Inflammatory macrophage treated with lipopolysaccharide for 4 hours (primary cell): ENCODE results near the gene CNN2.
"Not testable (repeated sequence)": the region's sequence is repeated elsewhere in the genome, so short reads cannot be mapped to it uniquely, and the experiment has no call there.

Experiments
- DNase-seq: peaks from one replicate; pipeline ENCODE4 v3.0.0-alpha.2; 2020

Gene CNN2

GRCh38 chr19:1012334-1012733, 14.1 kb upstream of the CNN2 start:
- DNase-seq, result no peak

GRCh38 chr19:1013218-1013617, 13.2 kb upstream of the CNN2 start:
- DNase-seq, result no peak

GRCh38 chr19:1014161-1015060, 12.0 kb upstream of the CNN2 start:
- no peak for DNase-seq

GRCh38 chr19:1015061-1015781, 11.2 kb upstream of the CNN2 start:
- no peak for DNase-seq

DNA sequence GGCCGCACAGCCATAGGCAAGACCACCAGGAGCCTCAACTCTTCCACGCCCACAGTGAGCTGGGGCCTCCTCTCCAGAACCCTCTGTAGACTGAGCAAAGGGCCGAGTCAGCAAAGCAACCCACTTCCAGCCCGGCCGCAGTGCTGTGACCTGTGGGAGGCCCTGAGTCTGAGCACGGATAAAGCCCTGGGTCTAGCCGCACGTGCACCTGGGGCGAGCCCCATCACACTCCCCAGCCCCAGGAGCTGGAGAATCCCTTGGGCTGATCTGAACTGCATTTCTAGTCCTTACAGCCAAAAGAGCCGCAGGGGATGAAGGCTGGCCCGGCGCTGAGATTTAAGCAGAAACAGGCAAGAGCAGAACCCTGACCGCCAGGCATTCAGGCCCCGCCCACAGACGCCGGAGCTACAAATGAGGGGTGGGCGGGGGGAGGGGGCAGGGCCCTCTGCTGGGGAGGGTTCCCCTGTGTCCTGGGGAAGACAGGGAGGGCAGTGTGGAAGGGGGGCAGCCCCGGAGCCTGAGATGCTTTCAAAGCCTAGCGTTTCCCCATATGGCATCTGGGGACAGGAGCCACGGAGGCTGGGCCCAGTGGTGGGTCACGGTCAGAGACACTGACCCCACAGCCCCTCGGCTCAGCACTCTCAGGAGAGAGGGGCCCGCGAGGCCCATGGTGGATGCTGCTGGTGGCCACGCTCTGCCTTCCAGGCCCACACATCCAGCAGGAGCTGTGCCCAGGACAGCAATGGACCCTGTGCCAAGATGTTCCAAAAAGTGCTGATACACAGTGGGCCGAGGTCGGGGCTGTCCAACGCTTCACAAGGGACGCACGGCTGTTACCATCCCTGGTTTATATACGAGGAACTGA, 10.4 kb upstream of the CNN2 start:
- DNase-seq, result no peak

DNA sequence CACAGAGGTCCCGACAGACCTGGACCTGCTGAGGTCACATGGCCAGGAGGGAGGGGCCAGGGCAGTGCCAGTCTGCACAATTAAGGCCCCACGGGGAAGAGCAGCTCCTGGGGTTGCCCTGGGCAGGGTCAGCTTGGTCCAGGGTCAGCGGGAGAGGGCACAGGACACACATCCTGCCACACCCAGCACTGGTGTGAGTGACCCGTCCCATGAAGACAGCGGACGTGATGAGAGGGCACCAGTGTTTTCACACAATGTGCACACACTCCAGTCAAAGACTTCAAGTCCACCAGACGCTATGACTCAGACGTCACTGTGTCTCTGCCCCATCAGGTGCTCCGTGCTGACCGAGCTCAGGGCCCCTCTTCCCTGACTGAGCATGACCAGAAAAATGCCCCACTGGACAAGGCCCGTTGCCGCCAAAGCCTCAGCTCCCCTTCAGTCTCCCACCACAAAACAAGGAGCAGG, 9.7 kb upstream of the CNN2 start:
- no peak for DNase-seq

DNA sequence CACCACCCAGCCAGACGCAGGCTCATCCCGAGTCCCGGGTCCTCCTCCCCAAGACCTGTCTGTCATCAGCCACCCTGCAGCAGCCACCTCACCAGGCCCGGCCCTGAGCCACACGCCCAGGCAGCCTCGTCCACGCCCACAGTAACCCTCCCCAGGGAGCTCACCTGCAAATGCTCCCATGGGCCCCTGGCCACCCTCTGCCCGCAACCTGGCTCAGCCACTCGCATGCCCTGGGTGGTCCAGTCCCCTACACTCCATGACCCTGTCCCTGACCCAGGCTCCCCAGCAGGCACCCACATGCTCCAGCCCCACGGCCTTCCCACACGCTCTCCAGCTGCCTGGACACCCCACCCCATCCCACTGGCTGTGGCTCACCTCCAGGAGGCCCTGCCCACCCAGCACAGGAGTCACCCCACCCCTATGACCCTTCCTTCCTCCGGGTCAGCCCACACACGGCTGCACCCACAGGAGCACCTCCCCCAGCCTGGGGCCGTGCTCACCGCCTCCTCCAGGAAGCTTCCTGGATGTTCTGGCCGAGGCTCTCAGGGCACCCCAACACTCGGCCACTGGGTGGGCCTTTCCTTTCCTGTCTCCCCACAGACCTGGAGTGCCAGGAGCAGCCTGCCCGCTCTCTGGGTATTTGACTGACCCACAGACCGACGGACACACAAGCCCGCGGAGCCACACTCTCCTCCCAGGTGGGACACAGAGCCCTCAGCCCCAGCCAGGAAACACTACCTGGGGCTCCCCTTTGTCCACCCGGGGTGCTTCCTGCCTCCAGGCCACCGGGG, 9.1 kb upstream of the CNN2 start:
- DNase-seq, result no peak

GRCh38 chr19:1017906-1018305, 8.5 kb upstream of the CNN2 start:
- DNase-seq, result no peak

GRCh38 chr19:1018393-1018792, 8.0 kb upstream of the CNN2 start:
- DNase-seq, result no peak

- DNase-seq, result no peak
Observed at GRCh38 chr19:1018932-1019615, 7.3 kb upstream of the CNN2 start.

- no peak for DNase-seq
Observed at GRCh38 chr19:1019616-1019961, 6.8 kb upstream of the CNN2 start.

GRCh38 chr19:1019980-1020867, 6.2 kb upstream of the CNN2 start:
- peak; percentile 42 for DNase-seq

DNA sequence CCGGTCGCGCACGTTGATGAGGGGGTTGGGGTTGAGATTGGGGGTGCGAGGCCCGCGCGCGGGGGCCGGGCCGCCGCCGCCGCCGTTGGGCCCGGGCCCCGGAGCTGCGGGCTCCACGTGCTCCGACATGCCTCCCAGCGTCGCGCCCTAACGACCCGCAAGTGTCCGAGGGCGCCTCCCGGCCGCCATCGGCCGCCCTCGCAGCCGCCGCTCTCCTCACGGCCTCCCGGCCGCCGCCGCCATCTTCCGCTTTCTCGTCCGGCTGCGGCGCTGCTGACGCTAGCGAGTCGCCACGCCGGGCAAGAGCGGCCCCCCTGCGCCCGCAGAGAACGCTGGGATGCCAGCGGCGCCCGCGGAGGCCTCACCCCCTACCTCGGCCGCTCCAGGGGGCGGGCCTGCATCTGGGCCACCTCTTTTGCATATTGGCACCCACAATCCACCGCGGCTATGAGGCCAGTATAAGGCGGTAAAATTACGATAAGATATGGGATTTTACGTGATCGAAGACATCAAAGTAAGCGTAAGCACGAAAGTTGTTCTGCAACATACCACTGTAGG, 5.5 kb upstream of the CNN2 start, which contains the start of gene TMEM259:
Gene TMEM259, minus strand, starts transcription at position 256 of the 558 bp plus-strand sequence. Its CDS starts 127 bp downstream, at position 129.
- DNase-seq, result peak; percentile 98

GRCh38 chr19:1023883-1024188, 2.6 kb upstream of the CNN2 start:
- not testable (repeated sequence) for DNase-seq

DNA sequence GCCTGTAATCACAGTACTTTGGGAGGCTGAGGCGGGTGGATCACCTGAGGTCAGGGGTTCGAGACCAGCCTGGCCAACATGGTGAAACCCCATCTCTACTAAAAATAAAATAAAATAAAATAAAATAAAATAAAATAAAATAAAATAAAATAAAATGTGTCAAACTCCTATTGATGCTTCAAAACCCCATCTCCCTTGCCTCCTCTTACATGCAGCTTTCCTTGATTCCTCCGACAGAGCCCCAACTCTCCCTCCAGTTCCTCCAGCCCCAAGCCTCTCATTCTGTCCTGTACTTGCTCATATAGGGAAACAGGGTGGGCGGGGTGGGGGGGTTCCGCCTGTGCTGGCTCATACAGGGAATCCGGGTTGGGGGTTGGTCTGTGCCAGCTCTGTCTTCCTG, 1.3 kb upstream of the CNN2 start:
- DNase-seq, result not testable (repeated sequence)

DNA sequence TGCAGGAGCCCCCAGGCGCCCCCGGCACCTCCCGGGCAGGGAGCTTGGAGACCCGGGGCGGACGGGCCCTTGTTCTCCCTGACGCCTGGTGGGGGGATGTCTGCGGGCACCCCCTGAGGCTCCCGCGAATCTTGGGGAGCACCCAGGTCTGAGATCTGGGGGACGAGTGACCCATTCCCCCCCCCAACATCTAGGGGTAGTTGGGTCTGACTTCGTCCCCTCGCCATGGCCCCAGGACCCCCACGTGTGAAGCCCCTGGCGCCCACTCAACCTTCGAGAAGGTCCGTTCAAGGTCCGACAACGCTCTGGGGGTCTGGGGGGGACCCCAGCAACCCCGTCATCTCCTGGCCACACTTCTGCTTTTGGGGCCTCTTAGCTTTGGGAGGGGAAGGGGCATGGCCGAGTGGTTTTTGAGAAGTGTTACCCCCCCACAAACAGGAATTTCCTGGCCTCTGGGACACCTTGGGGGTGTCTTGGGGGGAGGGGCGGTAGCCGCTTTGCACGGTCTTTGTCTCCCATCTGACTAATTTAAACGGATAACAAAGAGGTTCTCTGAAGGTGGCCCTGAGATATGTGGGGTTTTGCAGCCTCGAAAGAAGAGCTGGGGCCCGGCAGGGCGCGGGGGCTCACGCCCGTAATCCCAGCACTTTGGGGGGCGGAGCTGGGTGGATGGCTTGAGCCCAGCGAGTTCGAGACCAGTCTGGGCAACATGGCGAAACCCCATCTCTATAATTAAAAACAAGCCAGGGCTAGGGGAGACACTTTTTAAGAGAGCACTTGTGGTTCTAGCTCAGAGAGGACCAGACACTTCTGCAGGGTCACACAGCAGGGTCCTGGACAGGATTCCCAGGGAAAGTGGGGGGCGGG, 608 bp downstream of the CNN2 start:
- DNase-seq, result peak; percentile 11

DNA sequence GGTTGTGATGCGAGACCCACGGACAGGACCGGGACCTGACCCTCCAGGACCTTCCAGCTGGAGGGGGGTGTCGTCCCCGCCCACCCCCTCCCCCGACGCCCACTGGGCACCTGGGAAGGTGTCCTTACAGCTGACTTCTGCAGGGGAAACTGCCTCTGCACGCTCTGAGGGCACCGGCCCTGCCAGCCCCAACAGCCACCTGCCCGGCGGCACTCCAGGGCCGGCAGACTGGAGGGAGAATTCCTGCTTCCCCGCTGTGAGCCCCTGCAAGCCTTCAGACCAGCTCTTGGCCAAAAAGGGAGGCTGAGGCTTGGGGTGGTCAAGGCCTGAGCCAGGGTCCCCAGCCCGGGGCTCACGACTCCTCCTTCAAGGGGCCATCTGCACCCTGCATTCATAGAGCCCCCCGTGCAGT, 1.2 kb downstream of the CNN2 start:
- no peak for DNase-seq

GRCh38 chr19:1028062-1028926, 1.9 kb downstream of the CNN2 start:
- DNase-seq, result peak; percentile 13
